Smooth muscle cell (in vitro differentiated cells): Measurements from ENCODE around the gene SS18. TPM values are rescaled to one million over a fixed set of nuclear protein-coding genes. Genes with fewer than 3 reads are reported as not detected.
A peak's percentile ranks its signal among the peaks of the same experiment; 100 is the strongest.

Experiments
- DNase-seq: peaks from one replicate; lab custom pipeline; 2025; ENCODE audit not compliant: unreplicated experiment; lab: John Stamatoyannopoulos, UW
- H2AFZ ChIP-seq: fragments of 200-600 bp; sonication (generic); 2 replicates; pipeline ENCODE4 v1.6.0; 2016; ENCODE audit warnings: antibody characterized with exemption, low read depth, mild to moderate bottlenecking
- H3F3A ChIP-seq: fragments of 200-600 bp; sonication (generic); 2 replicates; pipeline ENCODE4 v1.6.0; 2017; ENCODE audit warnings: antibody characterized with exemption, low read depth
- H3K27ac ChIP-seq: fragments of 200-600 bp; sonication (generic); 2 replicates; pipeline ENCODE4 v1.5.1; 2016; ENCODE audit warnings: low read depth, mild to moderate bottlenecking
- H3K27me3 ChIP-seq: fragments of 200-600 bp; sonication (generic); 2 replicates; pipeline ENCODE4 v1.6.1; 2016; ENCODE audit warnings: low read depth, mild to moderate bottlenecking
- H3K36me3 ChIP-seq: fragments of 200-600 bp; sonication (generic); 2 replicates; pipeline ENCODE4 v1.5.1; 2016; ENCODE audit warnings: low read depth
- H3K4me1 ChIP-seq: fragments of 200-600 bp; sonication (generic); 2 replicates; pipeline ENCODE4 v1.5.1; 2016; ENCODE audit warnings: low read depth
- H3K4me2 ChIP-seq: fragments of 200-600 bp; sonication (generic); 2 replicates; pipeline ENCODE4 v1.6.0; 2016; ENCODE audit warnings: mild to moderate bottlenecking
- H3K4me3 ChIP-seq: fragments of 200-600 bp; sonication (generic); 2 replicates; pipeline ENCODE4 v1.5.1; 2016; ENCODE audit warnings: mild to moderate bottlenecking
- H3K79me2 ChIP-seq: fragments of 200-600 bp; sonication (generic); 2 replicates; pipeline ENCODE4 v1.6.0; 2016; ENCODE audit warnings: low read depth, mild to moderate bottlenecking
- H3K9ac ChIP-seq: fragments of 200-600 bp; sonication (generic); 2 replicates; pipeline ENCODE4 v1.6.0; 2016; ENCODE audit warnings: low read depth
- H3K9me3 ChIP-seq: fragments of 200-600 bp; sonication (generic); replicated peaks from 2 replicates; pipeline ENCODE4 v1.5.1; 2016; ENCODE audit warnings: low read depth
- H4K20me1 ChIP-seq: fragments of 200-600 bp; sonication (generic); 2 replicates; pipeline ENCODE4 v1.6.0; 2016; ENCODE audit warnings: low read depth
- CTCF ChIP-seq: fragments of 200-600 bp; sonication (generic); IDR thresholded peaks from 2 replicates; pipeline ENCODE4 v1.5.1; 2017; ENCODE audit warnings: borderline replicate concordance, mild to moderate bottlenecking, antibody characterized with exemption; ENCODE audit not compliant: insufficient read depth, poor library complexity, severe bottlenecking
- WGBS: methylation state at CpG from one replicate; pipeline ENCODE4 v1.1.7; 2016; ENCODE audit warnings: low lambda C conversion rate; 5-methylcytosine and 5-hydroxymethylcytosine counted together
- polyA plus RNA-seq: library from polyadenylated mRNA; unstranded; fragments of >200 nt; fragmentation: Nextera tagmentation; extraction: Ambion mirVana; gene quantifications from 2 replicates; pipeline ENCODE4 v1.2.1, GENCODE V29; 2016
- total RNA-seq: library from RNA; depleted of rRNA; stranded (reverse); fragments of >200 nt; gene quantifications from 2 replicates; pipeline ENCODE4 v1.2.3, GENCODE V29; 2014

The SS18 gene
- total and polyA plus RNA-seq, 2 experiments from 2014 or later = 109 to 180 TPM

- TF ChIP-seq CTCF = no peak
- Histone ChIP-seq H2AFZ (no peak overlapping the region), H3K9me3 (no peaks in the 10 kb centered on the region), H3K9ac (no peak overlapping the region), H3K27ac (peak overlapping the region; percentile 93), H3K4me3 (no peak overlapping the region), H3K4me2 (peak overlapping the region; percentile 67), H3F3A (peaks cover 12% of the 10 kb centered on the region), H3K27me3 (no peaks in the 10 kb centered on the region), H3K36me3 (peaks cover 17% of the 10 kb centered on the region), H3K79me2 (peaks cover 72% of the 10 kb centered on the region), H3K4me1 (peaks cover 15% of the 10 kb centered on the region), H4K20me1 (peaks cover 49% of the 10 kb centered on the region)
- 95% methylated on average over 1 of the region's 1 CpG for WGBS
- no peak for DNase-seq
Observed at GRCh38 chr18:26056291-26056690, 34.1 kb downstream of the SS18 start.

- Histone ChIP-seq H3K36me3 (peaks cover 22% of the 10 kb centered on the region), H3K9ac (no peak overlapping the region), H3K4me2 (no peak overlapping the region), H4K20me1 (peaks cover 57% of the 10 kb centered on the region), H3K9me3 (no peaks in the 10 kb centered on the region), H3K79me2 (peaks cover 84% of the 10 kb centered on the region), H3K4me1 (peaks cover 7% of the 10 kb centered on the region), H3K27ac (no peak overlapping the region), H3K4me3 (no peak overlapping the region), H2AFZ (no peak overlapping the region), H3F3A (peaks cover 3% of the 10 kb centered on the region), H3K27me3 (no peaks in the 10 kb centered on the region)
- no peak for DNase-seq
- TF ChIP-seq CTCF = no peak
Observed at GRCh38 chr18:26052505-26052904, 37.9 kb downstream of the SS18 start.

GRCh38 chr18:26051843-26052242 is 38.6 kb downstream of the SS18 start:
- H3K36me3 ChIP-seq = peaks cover 24% of the 10 kb centered on the region
- DNase-seq = no peak
- peaks cover 3% of the 10 kb centered on the region for H3F3A ChIP-seq
- WGBS = 100% methylated on average over 1 of the region's 1 CpG
- H3K9me3 ChIP-seq = no peaks in the 10 kb centered on the region
- H2AFZ ChIP-seq = no peak overlapping the region
- no peak overlapping the region for H3K9ac ChIP-seq
- H4K20me1 ChIP-seq = peaks cover 61% of the 10 kb centered on the region
- H3K4me1 ChIP-seq = peaks cover 2% of the 10 kb centered on the region
- H3K79me2 ChIP-seq = peaks cover 87% of the 10 kb centered on the region
- no peak overlapping the region for H3K27ac ChIP-seq
- H3K4me2 ChIP-seq = no peak overlapping the region
- no peak overlapping the region for H3K4me3 ChIP-seq
- no peak for TF ChIP-seq CTCF
- H3K27me3 ChIP-seq = no peaks in the 10 kb centered on the region

- H3K79me2 ChIP-seq = peaks cover 85% of the 10 kb centered on the region
- H3K4me2 ChIP-seq = no peak overlapping the region
Observed at GRCh38 chr18:26046419-26047077, 43.9 kb downstream of the SS18 start.

More at GRCh38 chr18:26046419-26047077, 43.9 kb downstream of the SS18 start:
- H4K20me1 ChIP-seq = peaks cover 91% of the 10 kb centered on the region
- peaks cover 3% of the 10 kb centered on the region for H3F3A ChIP-seq
- H3K4me3 ChIP-seq = no peak overlapping the region
- no peak for TF ChIP-seq CTCF
- H3K9ac ChIP-seq = no peak overlapping the region
- no peak overlapping the region for H2AFZ ChIP-seq
- H3K4me1 ChIP-seq = no peaks in the 10 kb centered on the region
- no peaks in the 10 kb centered on the region for H3K9me3 ChIP-seq
- no peak for DNase-seq
- H3K36me3 ChIP-seq = peaks cover 6% of the 10 kb centered on the region
- no peak overlapping the region for H3K27ac ChIP-seq
- H3K27me3 ChIP-seq = no peaks in the 10 kb centered on the region
